D721Med (cell line): ENCODE data around the gene LRP8.

Experiments used
- DNase-seq: peaks from one replicate; pipeline ENCODE4 v3.0.0; 2011; ENCODE audit warnings: low spot score; ENCODE audit not compliant: insufficient read length
- FAIRE-seq: peaks from 2 replicates; lab custom pipeline; 2011; peaks lifted over from hg19 to GRCh38; lab: Jason Lieb, UNC
- CTCF ChIP-seq: IDR thresholded peaks from 2 replicates; pipeline ENCODE4 v1.5.1; 2012; ENCODE audit warnings: mild to moderate bottlenecking, control low read depth; ENCODE audit not compliant: insufficient read depth; ENCODE audit errors: missing control alignments

The LRP8 gene

DNA sequence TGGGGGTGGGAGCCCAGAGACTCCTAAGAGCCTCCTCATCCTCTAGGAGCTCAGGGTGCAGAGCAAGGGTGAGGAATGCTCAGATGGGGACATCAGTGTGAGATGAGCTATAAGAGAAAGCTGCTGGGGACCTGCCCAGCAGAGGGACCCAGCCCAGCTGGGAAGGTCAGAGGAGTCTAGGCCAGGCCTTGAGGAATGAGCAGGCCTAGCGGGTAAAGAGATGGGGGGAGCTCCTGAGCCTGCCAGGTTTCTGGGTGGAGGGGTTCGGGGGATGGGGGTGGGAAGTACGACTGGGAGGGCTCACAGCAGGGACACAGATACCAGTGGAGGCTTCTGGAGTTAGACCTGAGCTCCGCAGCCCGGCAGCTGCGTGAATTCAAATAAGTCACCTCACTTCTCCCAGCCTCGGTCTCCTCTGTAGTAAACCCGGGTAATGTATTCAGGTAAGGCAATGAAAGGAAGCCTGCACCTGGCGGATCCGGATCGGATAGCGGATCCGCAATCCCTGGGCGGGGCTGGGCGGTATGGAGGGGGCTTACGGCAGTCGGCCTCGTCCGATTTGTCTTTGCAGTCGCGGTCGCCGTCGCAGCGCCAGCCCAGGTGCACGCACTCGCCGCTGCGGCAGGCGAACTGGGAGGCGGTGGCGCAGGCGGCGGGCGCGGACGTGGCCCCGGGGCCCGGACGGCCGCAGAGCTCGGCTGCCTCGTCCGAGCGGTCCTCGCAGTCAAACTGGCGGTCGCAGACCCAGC is 51.5 kb downstream of the LRP8 start:
- no peak for TF ChIP-seq CTCF
- FAIRE-seq (no peak), DNase-seq (no peak)

DNA sequence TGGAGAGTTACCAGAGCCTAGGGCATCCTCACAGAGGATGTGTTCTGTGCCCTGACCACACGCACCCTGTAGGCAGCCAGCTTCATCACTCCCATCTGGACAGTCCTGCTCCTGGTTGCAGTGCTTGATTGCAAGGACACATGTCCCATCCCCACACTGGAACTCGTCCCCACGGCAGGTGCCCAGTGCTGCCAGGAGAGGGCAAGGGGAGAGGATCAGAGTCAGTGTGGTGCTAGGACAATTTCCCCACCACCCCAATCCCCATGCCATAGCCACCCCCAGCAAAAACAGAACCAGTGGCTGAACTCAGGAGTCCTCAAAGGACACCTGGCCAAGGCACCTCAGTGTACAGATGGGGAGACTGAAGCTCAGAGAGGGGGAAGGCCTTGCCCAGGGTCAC is 52.3 kb downstream of the LRP8 start:
- no peak for TF ChIP-seq CTCF
- FAIRE-seq (no peak), DNase-seq (no peak)

GRCh38 chr1:53274541-53275185 is 53.2 kb downstream of the LRP8 start:
- no peak for FAIRE-seq

DNA sequence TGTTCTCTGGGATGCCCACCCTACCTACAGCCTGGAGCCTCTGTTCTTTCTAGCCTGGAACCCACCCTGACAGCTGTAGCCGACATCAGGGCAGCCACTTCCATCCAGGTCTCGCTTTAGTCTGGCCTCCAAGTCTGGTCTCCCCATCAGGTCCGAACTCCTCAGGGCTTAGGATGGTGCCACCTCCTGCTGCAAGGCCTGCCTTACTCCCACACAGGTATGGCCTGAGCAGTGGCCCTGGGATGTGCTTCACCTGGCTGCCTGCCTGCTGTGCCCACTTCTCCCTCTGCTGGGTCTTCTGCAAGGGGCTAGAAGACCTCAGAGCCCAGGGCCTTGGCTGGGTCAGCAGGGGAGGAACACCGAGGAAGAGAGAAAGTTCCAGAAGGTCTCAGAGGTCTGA is 53.8 kb downstream of the LRP8 start:
- DNase-seq (no peak), FAIRE-seq (no peak)
- no peak for TF ChIP-seq CTCF

More at GRCh38 chr1:53274541-53275185, 53.2 kb downstream of the LRP8 start:
- DNase-seq: no peak
- TF ChIP-seq CTCF: no peak

GRCh38 chr1:53273526-53273925 is 54.3 kb downstream of the LRP8 start:
- TF ChIP-seq CTCF: no peak
- DNase-seq (no peak), FAIRE-seq (no peak)

- DNase-seq: no peak
- no peak for TF ChIP-seq CTCF
- FAIRE-seq: no peak
These were observed 55.5 kb downstream of the LRP8 start for GRCh38 chr1:53272349-53272748.
